COLO668 (cell line): ENCODE results near the gene VTI1A.

Experiments used
- DNase-seq: peaks from one replicate; lab custom pipeline; 2025; ENCODE audit not compliant: unreplicated experiment; lab: John Stamatoyannopoulos, UW

The VTI1A gene

DNA sequence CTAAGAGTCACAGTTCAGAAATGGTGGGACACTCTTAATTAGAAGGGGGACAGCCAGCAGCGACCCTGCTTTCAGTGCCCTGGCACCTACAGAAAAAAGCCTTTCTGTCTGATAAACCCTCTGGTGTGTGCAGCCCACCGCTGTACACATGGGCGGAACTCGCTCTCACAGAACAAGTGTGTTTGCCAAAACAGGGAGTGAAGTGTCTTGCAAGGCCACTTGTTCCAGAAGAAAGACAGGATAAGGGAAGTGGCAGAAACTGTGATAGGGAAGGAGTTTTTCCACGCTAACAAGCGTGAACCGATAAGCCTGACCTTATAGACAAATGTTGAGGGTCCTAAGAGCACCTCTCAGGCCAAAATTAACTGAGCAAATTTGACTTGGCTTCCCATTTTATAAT is 299.3 kb downstream of the VTI1A start:
- DNase-seq = no peak

- DNase-seq = no peak
These were observed 303.6 kb downstream of the VTI1A start for GRCh38 chr10:112750427-112751167.

DNA sequence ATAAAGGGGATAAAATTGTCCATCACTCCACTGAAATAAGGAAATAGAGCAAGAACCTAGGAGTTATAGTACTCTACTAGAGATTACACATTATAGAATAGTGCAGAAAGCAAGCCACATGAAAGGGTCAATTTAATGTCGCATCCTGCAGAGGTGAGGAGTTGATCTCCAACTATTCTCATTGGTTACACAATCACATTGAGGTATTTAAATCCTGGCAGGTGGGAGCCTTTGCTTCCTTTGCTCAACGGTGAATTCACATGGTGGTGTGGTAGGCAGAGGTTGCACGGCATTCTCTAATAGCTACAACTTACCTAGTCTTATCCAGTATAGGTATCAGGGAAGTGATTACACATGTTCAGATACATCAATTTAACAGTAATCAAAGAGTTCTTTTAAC is 304.6 kb downstream of the VTI1A start:
- DNase-seq = no peak

DNA sequence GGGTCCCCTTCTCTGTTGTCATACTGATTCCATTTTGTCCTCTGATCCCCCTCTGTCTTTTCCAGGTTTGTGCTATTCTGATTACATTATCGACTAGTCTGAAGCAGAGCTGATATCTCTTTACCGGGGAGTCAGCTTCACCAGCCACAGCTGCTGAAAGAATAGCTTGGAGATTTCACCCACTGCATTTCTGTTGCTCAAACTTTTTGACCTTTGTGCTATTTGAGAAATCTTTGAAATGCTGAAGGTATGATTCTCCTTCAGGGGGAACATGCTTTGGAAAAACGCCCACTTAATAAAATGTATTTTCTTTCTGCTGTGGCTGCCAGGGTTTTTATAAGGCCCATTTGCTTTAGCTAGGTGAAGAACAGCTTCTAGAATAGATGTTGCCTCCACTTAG is 305.3 kb downstream of the VTI1A start:
- DNase-seq = no peak

GRCh38 chr10:112753961-112754411 is 307.0 kb downstream of the VTI1A start:
- DNase-seq = no peak

DNA sequence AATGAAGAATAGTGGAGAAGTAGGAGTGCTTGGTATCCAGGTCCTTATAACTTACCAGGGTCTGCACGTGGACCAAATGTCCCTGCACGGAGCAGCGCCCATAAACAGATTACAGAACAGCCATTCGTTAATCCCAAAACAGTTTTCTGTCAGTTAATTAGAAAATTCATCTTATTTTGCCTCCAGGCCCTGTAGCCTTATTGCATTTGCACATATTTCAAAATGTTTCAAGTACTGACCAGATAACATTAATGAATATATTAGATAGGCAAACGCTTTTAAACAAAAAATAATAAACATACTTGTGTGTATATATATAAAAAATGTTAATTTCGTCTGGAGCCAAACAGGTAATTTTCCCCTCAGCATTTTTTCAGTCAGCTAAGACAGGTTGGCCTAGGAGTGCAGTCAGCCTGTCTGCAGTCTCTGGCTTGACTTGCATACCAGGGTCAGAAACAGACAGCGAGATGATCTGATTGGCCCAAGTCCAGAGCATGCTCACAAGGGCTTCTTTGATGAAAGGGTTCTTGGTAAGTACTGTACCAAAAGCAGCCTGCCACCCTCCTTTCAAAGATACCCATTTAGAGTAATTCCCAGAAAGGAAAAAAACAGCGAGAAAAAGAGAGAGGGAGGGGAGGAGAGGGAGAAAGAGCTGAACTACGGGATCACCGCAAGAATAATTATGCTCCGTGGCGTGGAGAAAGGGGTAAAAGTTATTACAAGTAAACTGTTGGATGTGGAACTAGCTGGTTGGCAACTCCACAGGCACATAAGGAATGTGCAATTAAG is 308.6 kb downstream of the VTI1A start:
- DNase-seq = no peak

DNA sequence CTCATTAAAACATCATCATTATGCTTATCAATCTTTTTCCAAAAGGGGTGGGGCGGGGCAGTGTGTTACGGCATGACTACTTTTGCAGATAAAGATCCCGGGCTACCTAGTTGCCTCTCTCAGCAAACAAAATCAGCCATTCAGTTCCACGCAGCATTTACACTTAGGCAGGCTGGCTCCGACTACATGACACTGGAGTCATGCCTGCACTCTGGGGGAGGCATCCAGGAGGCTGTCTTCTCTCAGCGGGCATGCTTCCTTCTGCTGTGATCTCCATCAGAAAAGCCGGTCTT is 309.2 kb downstream of the VTI1A start:
- no peak for DNase-seq

- no peak for DNase-seq
These were observed 311.9 kb downstream of the VTI1A start for GRCh38 chr10:112758961-112759360.

GRCh38 chr10:112759496-112759895 is 312.5 kb downstream of the VTI1A start:
- DNase-seq = no peak

DNA sequence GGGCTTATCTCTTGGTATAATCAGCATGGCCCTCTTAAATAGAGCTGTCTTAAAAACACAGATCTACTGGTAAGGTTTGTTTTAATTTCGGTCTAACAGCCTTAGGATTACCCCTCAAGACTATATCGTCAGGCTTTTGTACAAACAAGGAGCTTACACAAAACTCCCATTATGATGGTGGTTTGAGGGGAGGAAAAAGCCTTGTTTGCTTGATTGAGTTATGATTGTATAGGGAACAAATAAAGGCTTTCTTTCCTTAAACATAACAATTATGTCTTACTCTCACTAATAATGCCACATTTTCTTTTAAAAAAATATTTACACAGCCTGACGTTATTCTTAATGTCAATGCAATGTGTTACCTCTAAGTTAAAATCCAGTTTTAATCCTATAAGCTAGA is 314.2 kb downstream of the VTI1A start:
- no peak for DNase-seq

- DNase-seq = no peak
These were observed 317.0 kb downstream of the VTI1A start for GRCh38 chr10:112763916-112764520.

GRCh38 chr10:112765717-112766235 is 318.8 kb downstream of the VTI1A start:
- DNase-seq = no peak

DNA sequence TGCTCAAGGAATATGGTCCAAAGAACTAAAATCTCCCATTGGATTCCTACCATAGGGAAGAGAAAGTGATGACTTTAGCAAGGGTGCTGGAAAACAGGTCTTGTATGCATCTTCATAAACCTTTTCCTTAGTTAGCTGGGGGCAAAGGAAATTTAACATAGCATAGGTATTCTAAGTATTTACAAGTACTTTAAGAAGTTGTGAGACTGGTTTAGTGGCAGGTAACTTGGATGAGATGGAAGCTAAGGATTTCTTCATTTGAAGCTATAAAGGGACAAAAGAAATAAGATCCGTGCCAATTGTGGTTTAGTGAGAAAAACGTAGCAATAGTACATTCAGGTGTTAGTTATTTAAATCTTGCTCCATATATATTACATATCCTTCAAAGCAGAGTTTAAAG is 319.6 kb downstream of the VTI1A start:
- DNase-seq = no peak

DNA sequence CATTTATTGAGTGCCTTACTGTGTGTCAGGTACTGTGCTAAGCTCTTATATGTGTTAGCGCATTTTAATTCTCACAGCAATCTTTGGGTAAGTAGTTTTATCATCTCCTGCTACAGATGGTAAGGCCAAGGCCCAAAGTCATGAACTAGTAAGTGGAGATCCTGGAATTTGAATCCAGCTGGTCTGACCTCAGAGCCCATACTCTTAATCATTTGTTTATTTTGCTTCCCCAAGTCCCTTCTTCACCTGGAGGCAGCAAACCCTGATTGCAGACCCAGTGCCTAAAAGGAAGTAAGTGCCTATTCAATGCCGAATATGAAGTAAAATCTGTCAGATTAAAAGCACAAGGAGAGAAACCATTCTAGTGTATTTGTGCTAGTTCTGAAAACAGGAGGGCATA is 320.1 kb downstream of the VTI1A start:
- no peak for DNase-seq

DNA sequence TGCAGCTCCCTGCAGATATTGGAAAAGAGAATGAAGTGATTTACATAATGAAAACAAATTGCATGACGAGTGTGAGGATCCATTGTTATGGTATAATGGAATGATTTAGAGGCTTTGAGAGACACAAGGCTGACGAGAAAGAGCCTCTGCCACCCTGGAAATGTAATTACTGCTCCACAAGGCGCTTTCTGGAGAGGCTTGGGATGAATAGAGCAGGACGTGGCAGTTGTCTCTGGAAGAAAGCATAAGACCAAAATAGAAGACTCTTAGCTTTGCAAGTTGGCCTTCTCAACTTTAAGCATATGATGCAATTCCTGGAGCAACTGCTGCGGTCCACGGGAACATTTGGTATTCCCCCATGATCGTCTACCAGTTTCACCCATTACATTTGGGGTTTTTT is 321.1 kb downstream of the VTI1A start:
- no peak for DNase-seq

DNA sequence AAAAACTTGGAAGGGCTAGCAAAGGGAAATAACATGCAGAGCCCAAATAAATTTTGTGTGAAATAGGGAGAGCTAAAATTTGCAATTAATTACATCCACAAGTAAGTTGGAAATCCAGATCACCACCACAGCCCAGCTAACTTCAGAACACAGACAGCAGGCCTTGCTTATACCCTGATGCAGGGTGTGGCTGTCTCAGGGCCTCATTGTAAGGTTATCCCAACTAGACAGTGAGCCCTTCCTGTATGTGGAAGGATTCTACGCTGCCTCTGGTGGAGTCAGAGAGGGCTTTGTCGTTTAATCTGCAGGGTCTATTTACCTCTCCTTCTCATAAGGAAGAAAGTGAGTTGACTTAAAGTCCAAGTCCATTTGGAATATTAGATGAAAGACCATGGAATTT is 322.1 kb downstream of the VTI1A start:
- DNase-seq = no peak

DNA sequence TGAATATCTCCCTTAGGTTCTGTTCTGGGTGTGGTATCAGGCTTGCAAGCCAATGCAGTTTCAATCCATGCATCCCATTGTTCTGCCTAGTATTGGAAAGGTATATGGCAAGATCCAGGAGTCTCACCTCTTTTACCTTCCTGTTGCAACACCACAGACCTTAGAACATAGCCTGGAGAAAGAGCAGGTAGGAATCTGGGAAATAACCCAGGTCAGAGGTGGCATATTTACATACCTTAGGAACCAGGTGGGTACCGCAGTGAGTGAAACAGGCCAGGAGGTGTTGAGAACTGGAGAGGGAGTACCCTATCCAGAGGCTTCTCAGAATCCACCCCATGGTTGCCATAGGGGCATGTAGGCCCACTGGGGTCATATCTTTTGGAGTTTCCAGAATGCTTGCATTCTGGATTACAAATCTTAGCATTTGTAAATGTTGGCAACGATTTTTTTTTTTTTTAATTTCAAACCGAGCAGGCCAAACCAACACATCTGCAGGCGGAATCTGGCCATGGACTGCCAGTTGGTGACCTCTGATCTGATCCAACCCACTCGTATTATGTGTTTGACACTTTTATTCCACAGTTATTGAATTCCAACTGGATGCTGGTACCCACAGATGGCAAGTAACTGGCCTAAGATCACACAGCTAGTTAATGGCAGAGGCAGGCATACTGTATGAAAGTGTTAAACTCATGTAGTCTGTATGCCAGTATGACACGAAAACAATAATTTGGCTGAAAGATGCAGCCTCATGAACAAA is 322.8 kb downstream of the VTI1A start:
- DNase-seq = no peak

DNA sequence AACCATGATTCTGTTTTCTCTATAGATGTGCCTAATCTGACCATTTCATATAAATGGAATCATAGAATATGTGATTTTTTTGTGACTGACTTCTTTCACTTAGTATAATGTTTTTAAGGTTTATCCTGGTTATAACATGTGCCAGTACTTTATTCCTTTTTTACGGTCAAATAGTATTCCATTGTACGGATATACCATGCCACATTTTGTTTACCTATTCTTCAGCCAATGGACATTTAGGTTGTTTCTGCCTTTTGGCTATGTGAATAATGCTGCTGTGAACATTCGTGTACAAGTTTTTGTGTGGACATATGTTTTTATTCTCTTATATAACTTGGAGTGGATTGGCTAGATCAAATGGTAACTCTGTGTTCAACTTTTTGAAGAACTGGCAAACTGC is 324.7 kb downstream of the VTI1A start:
- DNase-seq = no peak

- DNase-seq = no peak
These were observed 326.8 kb downstream of the VTI1A start for GRCh38 chr10:112773783-112774182.

DNA sequence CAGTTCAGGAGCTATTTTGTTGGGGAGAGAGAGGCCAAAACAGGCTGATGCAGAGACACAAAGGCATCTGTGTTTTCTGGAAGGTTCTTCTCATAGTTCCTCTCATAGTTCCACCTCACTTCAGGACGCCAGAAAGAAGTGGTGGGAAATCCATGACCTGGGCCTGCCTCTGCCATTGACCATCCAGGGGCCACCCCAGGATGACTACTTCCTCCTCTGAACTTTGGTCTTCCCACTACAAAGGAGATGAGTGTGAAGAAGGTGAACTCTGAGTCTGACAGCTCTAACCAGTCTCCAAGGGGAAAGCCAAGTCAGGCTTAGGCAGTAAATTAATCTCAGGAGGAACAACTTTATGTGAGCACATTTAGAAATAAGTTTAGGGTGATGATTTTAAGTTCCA is 327.2 kb downstream of the VTI1A start:
- DNase-seq = no peak

DNA sequence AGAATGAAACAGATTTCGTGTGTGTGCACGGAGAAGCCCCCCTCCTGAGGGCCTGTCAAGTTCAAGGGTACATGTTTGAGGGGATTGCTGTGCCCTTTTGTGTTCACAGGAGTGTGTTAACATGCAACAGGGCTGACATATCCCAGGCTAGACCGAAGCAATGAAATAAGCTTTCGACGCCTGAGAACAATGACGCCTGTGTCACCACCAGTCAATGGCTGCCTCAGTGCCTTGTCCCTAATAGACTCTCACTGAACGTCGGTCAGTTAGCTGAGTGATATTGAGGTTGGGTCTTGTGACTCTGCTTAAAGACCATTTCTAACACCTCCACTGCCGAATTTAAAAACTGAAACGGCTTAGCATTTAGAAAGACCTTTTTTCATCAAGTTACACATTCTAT is 327.8 kb downstream of the VTI1A start:
- DNase-seq = no peak
